GM21717 (cell line): ENCODE data around the gene LIMS2.
A peak's percentile ranks its signal among the peaks of the same experiment; 100 is the strongest.

Experiments used
- ATAC-seq: cut with Tn5 transposase; IDR thresholded peaks from one replicate; pipeline ENCODE4 v1.9.1; 2021; ENCODE audit warnings: mild to moderate bottlenecking, moderate library complexity; ENCODE audit not compliant: unreplicated experiment

Gene LIMS2

DNA sequence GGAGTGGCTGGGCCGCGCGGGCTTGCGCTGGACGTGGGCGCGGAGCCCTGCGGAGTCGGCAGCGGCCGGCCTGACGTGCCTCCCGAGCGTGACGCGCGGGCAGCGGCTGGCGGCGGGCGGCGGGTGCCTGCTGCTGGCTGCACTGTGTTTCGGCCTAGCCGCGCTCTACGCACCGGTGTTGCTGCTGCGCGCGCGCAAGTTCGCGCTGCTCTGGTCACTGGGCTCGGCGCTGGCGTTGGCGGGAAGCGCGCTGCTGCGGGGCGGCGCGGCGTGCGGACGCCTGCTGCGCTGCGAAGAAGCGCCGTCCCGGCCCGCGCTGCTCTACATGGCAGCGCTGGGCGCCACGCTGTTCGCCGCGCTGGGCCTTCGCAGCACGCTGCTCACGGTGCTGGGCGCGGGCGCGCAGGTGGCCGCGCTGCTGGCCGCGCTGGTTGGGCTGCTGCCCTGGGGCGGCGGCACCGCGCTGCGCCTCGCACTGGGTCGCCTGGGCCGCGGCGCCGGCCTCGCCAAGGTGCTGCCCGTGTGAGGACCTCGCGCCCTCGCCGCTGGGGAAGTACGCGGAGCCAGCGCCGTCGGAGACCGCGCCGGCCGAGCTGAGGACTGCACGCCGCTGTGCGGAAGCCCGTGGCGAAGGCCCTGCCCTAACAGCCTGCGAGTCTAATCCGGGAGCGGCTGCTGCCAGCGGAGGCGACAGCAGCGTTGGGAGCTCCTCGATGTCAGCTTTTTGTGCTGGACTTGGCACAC lies 26.5 kb upstream of the LIMS2 start:
- peak; percentile 48 for ATAC-seq

DNA sequence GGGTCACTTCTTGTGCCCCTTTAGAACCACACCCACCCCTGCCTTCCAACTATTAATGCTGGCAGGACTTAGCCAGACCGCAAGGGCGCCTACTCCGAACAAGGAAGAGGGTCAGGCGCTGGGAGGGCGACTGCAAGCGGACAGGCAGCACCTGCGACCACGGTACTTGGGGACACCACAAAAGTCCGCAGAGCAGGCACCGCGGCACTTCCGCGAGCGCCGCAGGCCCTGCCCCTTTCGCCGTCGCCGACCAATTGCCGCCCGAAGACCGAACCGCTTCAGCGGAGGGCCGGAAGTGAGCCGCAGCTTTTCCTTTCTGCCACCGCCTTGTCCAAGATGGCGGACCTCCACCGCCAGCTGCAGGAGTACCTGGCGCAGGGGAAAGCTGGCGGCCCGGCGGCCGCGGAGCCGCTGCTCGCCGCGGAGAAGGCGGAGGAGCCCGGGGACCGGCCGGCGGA lies 25.9 kb upstream of the LIMS2 start, which contains the start of gene SFT2D3:
Gene SFT2D3 (plus strand): TSS at position 305 of the 458 bp plus-strand sequence. CDS start 32 bp downstream, at position 337.
- ATAC-seq, result peak; percentile 76

DNA sequence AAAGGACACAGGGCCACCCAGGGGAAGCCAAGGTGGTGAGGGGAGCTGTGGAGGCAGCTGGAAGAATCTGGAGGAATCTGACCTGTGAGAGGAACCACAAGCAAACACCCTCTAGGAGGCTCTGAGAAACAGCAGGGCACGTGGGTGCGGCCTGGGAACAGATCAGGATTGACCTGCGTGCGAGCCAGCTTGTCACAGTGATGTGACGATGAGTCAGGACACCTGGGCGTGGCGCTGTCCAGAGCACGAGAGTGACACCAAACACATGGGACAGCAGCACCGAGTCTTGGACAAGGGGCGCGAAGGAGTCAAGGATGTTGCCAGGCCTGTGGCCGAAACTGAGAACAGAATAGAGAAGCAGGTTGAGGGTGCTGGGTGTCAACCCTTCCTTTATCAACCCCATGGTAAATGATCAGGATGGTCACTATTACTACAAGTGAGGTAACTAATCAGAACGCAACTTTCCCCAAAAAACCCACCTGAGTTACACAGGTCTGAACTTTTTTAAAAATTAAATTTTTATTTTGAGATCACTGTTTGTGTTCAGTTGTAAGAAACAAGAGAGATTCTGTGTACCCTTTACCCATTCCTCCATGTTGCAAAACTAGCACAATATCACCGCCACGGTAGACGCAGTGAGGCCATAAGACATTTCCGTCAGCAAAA lies 25.3 kb upstream of the LIMS2 start:
- ATAC-seq, result peak; percentile 65

DNA sequence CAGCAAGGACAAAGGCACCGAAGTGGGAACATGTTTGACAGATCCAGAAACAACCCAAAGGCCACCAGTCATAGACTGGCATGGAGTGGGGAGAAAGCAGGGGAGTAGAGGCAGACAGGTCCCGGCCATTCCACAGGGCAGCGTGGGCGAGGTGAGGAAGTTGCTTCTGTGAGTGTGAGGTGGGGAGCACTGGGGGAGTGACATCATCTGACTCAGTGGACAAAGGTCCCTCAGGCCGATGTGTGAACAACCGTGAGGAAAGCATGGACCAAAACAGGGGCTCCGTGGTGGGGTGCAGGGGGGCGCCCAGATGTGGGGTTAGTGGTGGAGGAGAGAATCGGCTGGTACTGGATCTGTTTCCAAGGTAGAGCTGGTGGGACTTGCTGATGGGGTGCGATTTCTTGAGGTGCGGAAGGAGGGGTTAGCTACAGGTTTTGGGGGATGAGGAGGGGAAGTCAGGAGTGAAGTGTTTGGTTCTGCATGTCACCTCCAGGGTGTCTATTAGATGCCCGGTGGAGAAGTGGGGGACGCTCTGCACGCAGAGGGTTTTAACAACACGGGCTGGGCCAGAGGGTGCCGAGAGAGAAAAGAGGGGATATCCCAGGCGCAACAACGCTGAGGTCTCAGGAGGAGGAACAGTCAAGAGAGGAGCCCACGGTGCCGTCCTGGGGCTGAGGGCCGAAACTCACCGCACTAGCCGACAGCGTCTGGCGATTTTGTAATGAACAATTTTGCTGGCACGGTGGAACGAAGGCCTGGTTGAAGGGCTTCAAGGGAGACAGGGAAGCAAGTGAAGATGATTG lies 23.4 kb upstream of the LIMS2 start:
- ATAC-seq, result no peak

DNA sequence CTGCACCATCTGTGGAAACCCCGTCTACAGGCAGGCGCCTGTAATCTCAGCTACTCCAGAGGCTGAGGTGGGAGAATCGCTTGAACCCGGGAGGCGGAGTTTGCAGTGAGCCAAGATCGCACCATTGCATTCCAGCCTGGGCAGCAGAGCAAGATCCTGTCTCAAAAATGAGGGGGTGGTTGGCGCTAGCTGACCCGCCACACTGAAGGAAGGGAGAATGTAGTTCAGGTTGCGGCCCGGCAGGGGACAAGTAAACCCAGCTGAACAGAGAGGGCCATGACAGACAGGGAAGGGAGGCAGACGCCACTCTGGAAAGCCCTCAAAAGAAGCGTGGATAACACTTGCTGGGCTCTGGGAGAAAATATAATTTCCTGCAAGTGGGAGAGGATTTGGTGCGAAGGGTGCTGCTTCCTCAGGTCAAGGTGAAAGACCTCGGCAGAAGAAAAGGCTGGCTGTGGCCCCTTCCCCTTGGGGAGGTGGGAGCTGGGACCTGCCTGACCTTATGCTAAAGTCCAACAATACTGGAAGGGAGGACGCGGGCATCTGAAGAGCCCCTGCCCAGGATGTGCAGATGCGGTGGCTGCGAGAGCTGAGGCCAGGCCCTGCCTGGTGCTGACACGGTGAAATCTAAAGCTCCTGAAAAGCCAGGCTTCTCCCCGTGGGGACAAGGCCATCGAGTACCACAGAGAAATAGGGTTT lies 22.3 kb upstream of the LIMS2 start:
- ATAC-seq, result no peak

DNA sequence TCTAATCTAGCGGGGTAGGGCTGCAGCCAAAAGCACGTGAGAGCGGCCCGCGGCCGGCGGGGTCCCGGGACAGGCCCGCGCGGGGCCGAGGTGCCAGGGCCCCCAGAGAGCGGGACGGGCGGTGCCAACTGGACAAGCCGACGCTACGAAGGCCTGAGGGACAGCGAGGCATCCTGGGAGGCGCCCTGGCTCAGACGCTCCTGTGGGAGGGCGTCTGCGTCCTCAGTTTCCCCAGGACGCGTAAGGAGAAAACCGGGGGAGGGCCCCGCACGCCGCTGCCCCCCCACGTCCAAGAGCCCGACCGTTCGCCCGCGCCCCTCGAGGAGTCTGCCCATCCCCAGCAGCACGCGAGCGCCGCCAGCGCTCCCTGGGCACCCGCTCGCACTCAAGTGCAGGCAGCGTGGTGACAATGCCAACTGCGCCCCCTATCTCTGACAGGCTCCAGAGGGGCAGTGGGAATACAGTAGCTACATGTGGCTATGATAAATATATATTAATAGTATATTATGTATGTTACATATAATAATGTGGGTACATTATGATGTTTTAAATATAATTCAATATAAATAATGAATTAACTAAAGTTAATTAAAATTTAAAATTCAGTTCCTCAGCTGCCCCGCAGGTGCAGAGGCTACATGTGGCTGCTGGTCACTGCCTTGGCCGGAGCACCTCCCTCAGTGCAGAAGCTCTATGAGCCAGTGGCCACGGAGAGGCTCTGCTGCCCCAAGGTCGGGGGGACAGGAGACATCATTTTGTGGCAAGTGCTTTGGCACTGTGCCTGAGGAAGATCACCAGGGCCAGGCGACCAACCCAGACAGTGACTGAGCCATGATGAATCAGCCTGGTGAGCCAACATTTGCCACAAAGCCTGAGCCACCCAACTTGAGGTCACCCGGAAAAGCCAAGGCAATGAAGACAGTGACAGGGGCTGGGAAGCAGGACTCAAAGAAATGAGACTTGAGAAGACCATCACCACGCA lies 20.5 kb upstream of the LIMS2 start:
- ATAC-seq, result no peak

DNA sequence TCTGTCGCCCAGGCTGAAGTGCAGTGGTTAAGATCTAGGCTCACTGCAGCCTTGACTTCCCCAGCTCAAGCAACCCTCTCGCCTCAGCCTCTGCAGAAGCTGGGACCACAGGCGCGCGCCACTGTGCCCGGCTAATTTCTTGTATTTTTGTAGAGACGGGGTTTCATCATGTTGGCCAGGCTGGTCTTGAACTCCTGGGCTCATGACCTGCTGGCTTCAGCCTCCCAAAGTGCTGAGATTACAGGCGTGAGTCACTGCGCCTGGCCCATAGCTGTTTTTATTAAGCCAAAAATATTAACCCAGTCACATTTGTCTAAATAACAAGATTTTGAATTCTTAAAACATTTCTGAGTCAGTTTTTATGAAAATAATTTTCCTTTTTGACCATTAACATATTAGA lies 19.7 kb upstream of the LIMS2 start:
- no peak for ATAC-seq

DNA sequence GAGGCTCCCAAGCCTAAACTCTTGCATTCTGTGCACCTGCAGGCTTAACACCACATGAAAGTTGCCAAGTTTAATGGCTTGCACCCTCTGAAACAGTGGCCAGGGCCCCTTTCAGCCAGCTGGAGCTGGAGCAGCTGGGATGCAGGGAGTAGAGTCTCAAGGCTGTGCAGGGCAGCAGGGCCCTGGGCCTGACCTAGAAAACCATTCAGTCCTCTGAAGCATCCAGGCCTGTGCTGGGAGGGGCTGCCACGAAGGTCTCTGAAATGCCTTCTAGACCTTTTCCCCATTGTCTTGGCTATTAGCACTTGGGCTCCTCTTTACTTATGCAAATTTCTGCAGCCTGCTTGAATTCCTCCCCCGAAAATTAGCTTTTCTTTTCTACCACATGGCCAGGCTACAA lies 15.4 kb upstream of the LIMS2 start:
- no peak for ATAC-seq

DNA sequence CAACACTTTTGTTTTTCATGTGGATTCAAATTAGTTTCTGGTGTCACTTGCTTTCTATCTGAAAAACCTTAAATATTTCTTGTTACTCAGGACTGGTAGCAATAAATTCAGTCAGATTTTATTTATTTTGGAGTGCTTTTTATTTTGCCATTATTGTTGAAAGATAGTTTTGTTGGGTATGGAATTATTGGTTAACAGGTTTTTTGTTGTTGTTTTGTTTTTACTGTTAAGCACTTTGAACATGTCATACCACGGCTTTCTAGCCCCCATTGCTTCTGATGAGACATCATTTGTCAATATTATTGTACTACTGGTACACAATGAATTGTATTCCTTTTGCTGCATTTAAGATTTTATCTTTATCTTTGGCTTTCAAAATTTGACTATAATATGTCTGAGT lies 13.1 kb upstream of the LIMS2 start:
- no peak for ATAC-seq

DNA sequence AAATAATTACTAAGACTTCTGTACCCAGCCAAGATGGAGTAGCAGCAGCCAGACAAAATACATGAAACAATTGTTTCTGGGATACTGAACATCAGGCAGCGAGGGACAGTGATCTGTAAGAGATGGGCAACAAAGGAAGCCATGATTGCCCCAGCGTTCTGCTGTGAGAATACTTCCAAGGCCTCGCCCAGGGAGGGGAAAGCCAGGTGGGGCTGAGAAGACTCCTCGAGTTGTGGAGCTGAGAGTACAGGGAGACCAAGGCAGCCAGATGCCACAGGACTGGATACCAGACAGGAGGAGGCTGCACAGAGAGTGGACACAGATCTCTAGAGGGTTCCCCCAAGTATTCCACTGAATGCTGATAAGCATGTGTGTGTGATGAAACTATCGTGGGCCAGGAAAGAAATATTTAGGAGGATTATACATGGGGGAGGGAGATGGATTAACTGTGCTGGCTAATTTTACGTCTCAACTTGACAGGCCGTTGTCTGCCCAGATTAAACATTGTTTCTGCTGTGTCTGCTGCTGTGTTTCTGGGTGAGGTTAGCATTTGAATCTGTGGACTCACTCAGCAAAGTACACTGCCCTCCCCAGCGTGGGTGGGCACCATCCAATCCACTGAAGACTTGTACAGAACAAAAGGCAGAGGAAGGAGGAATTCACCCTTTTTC lies 10.2 kb upstream of the LIMS2 start:
- no peak for ATAC-seq

DNA sequence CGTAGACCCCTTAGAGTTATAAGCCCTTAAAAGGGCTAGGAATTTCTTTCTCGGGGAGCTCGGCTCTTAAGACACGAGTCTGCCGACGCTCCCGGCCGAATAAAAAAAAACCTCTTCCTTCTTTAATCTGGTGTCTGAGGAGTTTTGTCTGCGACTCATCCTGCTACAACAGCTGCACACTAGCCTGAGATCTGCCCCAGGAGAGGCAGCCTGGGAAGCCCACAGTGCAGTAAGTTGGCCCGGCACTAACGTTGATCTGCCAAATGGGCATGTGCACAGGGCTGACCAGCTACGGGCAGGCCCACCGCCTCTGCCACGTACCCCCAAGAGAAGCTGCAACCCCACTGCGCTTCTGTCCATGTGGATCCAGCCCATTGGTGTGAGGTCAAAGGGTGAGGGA lies 8.4 kb upstream of the LIMS2 start:
- ATAC-seq, result no peak

DNA sequence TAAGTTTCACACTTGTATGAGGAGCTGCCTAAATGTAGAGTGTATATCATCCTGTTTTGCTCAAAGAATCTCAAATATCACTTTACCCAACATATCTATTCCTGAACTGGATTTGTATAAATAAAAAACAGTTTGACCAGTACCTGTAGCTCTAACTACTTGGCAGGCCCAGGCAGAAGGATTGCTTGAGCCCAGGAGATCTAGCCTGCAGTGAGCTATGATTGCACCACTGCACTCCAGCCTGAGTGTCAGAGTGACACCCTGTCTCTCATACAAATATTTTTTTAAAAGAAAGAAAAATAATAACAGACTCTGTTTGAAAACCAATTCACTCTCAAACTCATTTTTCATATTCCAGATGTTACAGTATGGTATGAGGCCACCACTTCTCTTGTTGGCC lies 7.7 kb upstream of the LIMS2 start:
- ATAC-seq, result no peak

DNA sequence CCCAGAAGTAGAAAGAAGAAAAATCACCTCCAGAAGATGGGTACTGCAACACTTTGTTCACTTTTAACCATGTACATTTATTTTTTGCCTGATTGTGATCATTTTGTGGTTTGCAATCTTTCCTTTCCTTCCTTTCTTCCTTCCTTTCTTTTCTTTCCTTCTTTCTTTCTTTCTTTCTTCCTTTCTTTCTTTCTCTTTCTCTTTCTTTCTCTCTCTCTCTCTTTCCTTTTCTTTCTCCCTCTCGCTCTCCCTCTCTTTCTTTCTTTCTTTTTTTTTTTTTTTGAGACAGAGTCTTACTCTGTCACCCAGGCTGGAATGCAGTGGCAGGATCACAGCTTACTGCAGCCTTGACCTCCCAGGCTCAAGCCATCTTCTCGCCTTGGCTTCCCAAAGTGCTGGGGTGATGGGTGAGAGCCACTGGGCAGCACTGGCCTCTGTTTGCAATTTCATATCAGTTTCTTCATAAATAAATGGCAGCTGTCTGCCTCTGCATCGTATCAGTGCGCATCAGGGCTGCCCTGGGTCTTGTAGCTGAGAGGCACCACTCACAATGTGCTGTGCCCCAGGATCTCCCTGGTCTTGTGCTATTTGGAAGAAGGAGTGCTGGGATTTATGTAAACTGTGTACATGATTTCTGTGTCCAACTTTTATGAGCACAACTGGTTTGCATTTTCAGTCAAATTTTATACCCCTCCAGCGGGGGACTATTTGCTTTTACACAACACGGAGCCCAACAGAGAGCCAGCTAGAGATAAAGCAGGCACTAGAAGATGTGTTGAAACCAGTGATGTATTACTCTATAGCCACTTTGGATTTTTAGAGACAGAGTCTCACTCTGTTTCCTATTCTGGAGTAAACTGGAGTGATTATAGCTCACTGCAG lies 6.9 kb upstream of the LIMS2 start:
- no peak for ATAC-seq

DNA sequence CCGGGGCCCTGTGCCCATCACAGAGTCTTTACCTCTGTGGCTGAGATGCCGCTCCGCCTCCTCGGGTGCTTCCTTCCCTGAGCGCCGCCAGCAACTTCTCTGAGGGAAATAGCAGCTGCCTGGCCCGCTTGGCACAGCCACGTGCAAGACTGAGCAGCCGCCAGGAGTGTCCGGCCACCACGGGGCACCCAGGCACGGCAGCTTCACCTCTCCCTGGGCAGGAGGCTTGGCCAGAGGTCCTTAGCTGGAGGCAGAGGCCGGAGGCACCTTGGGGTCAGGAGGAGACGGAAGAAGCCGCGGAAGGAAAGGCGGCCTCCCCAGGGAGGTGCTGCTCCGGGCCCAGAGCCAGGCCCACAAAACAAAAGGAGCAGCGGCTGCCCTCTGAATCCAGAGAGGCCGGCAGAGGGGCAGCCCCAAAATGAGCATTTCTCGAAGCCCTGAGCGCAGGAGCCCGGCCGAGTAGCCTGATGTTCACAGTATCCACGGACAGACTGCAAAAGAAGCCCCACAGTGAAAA lies 6.0 kb upstream of the LIMS2 start:
- ATAC-seq, result no peak

DNA sequence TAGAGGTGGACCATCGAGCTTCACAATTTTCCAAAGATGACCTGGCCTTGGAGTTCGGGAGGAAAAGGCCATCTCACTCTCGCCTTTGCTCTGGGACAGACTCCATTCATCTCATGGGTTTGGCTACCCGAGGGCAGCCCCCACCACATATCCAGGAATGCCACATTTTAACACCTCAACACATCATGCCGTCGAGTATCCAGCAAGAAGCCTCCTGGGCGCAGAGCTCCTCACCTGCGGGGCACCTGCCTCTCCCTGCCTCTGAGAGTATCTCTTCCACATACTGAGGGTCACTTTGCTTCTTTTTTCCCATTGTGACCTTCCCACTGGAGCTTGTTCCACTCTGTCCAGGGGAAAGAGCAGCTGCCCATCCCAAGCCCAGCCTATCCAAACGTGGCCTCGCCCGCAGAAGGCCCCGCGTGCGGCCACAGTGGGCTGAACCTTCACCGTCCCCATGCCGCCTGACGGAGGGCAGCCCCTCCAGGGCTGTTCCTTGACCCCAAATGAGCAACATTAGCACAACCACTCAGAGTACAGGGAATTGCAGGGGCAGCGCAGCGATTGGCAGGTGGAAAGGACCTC lies 5.5 kb upstream of the LIMS2 start:
- ATAC-seq, result no peak

DNA sequence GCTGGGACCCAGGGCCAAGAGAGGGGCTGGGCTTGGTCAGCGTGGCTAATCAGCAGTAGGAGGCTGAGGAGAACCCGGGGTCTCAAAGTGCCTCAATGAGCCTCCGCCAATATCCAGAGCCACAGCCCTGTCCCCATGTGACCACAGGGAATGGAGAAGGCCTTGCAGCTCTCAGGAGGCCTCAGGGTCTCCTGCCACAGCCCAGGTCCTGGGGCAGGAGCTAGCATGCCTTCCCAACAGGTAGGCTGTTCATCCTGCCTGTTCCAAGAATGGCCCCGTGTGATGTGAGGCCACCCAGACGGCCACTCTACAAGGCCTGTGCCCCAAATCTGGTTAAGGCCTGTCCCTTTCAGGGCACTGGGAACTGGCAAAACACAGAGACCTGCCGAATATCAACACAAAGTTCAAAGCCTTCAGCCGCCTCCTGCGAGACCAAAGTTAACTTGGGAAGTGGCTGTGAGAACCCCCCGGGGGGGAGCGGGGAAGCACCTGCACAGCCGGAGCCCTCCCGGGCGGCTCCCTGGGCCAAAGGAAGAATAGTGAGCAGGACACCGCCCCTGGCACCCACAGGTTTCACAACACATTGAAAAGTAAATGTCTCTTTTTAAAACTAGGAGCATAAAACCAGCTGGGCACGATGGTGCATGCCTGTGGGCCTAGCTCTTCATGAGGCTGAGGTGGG lies 4.5 kb upstream of the LIMS2 start:
- ATAC-seq, result no peak

DNA sequence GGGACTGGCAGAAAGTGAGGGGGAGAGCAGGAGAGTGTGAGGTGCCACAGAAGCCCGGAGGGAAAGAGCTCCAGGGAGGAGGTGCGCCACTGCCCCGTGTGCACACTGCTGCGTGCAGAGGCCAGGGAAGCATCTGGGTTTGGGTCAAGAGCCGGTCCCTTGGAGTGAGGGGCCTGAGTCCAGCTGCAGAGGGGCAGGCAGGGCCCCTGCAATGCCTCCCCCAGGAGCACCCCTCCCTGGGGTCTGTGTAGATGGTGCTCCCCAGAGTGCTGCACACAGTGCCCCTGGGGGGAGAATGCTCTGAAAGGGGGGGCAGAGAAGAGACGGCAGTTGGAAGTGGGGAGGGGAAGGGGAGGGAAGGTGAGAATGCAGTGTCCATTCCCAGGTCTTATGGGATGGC lies 3.7 kb upstream of the LIMS2 start:
- no peak for ATAC-seq
